HepG2 (cell line): ENCODE data around the gene MXRA7. TPM values are rescaled to one million over a fixed set of nuclear protein-coding genes. Genes with fewer than 3 reads are reported as not detected.

Experiments used
- ATF3 ChIP-seq: sonication (generic); formaldehyde crosslinking; IDR thresholded peaks from 2 replicates; pipeline ENCODE4 v1.4.0; 2020; ENCODE audit warnings: missing genetic modification reagents
- CCDC6 ChIP-seq: sonication (generic); formaldehyde crosslinking; IDR thresholded peaks from 2 replicates; pipeline ENCODE4 v1.8.1; 2022; ENCODE audit warnings: mild to moderate bottlenecking, missing genetic modification reagents, moderate library complexity
- FLYWCH1 ChIP-seq: sonication (generic); formaldehyde crosslinking; IDR thresholded peaks from 2 replicates; pipeline ENCODE4 v1.8.1; 2023; ENCODE audit warnings: mild to moderate bottlenecking, missing genetic modification reagents
- FOXC1 ChIP-seq: sonication (generic); formaldehyde crosslinking; IDR thresholded peaks from 2 replicates; pipeline ENCODE4 v1.8.0; 2022; ENCODE audit warnings: mild to moderate bottlenecking, missing genetic modification reagents, borderline replicate concordance
- GABPB1 ChIP-seq: IDR thresholded peaks from 2 replicates; pipeline ENCODE4 v1.6.1; 2016; ENCODE audit warnings: mild to moderate bottlenecking, missing genetic modification reagents, moderate library complexity, missing compliant biosample characterization
- HDAC1 ChIP-seq: sonication (generic); formaldehyde crosslinking; IDR thresholded peaks from 2 replicates; pipeline ENCODE4 v1.5.1; 2020; ENCODE audit warnings: mild to moderate bottlenecking, missing genetic modification reagents
- HNF4A ChIP-seq: sonication (generic); formaldehyde crosslinking; IDR thresholded peaks from 2 replicates; pipeline ENCODE4 v1.4.0; 2020; ENCODE audit warnings: missing genetic modification reagents
- KDM5B ChIP-seq: sonication (generic); formaldehyde crosslinking; IDR thresholded peaks from 2 replicates; pipeline ENCODE4 v1.4.0; 2020; ENCODE audit warnings: missing genetic modification reagents, mild to moderate bottlenecking, borderline replicate concordance
- KLF15 ChIP-seq: sonication (generic); formaldehyde crosslinking; IDR thresholded peaks from 2 replicates; pipeline ENCODE4 v1.8.1; 2023; ENCODE audit warnings: borderline replicate concordance, mild to moderate bottlenecking, inconsistent platforms, missing genetic modification reagents, mixed read lengths
- KMT2A ChIP-seq: sonication (generic); formaldehyde crosslinking; IDR thresholded peaks from 2 replicates; pipeline ENCODE4 v1.4.0; 2020; ENCODE audit warnings: missing genetic modification reagents
- NFIC ChIP-seq: IDR thresholded peaks from 2 replicates; pipeline ENCODE4 v1.6.1; 2012; ENCODE audit warnings: mild to moderate bottlenecking, low read length, inconsistent platforms
- REL ChIP-seq: sonication (generic); formaldehyde crosslinking; conservative IDR thresholded peaks from 2 replicates; pipeline ENCODE4 v1.8.0; 2022; ENCODE audit warnings: mild to moderate bottlenecking, missing genetic modification reagents, moderate library complexity
- SAP130 ChIP-seq: IDR thresholded peaks from 2 replicates; pipeline ENCODE4 v1.6.1; 2016; ENCODE audit warnings: low read depth
- SIN3A ChIP-seq: IDR thresholded peaks from 2 replicates; pipeline ENCODE4 v1.6.1; 2011; ENCODE audit warnings: low read depth, mild to moderate bottlenecking, control low read depth, low read length, borderline replicate concordance
- SMYD3 ChIP-seq: sonication (generic); formaldehyde crosslinking; IDR thresholded peaks from 2 replicates; pipeline ENCODE4 v1.8.1; 2023; ENCODE audit warnings: mild to moderate bottlenecking, missing genetic modification reagents
- ZBTB14 ChIP-seq: sonication (generic); formaldehyde crosslinking; IDR thresholded peaks from 2 replicates; pipeline ENCODE4 v1.4.0; 2020; ENCODE audit warnings: missing genetic modification reagents
- ZBTB38 ChIP-seq: sonication (generic); formaldehyde crosslinking; IDR thresholded peaks from 2 replicates; pipeline ENCODE4 v1.5.1; 2020; ENCODE audit warnings: mild to moderate bottlenecking, missing genetic modification reagents
- ZBTB46 ChIP-seq: sonication (generic); formaldehyde crosslinking; IDR thresholded peaks from 2 replicates; pipeline ENCODE4 v1.4.0; 2020; ENCODE audit warnings: mild to moderate bottlenecking, missing genetic modification reagents, borderline replicate concordance
- ZNF446 ChIP-seq: sonication (generic); formaldehyde crosslinking; IDR thresholded peaks from 2 replicates; pipeline ENCODE4 v1.5.0; 2020; ENCODE audit warnings: mild to moderate bottlenecking, missing genetic modification reagents
- ZNF451 ChIP-seq: sonication (generic); formaldehyde crosslinking; IDR thresholded peaks from 2 replicates; pipeline ENCODE4 v1.5.0; 2020; ENCODE audit warnings: mild to moderate bottlenecking, missing genetic modification reagents
- ZNF576 ChIP-seq: sonication (generic); formaldehyde crosslinking; IDR thresholded peaks from 2 replicates; pipeline ENCODE4 v1.4.0; 2020; ENCODE audit warnings: mild to moderate bottlenecking, missing genetic modification reagents
- polyA plus RNA-seq, 8 experiments: library from polyadenylated mRNA; depleted of rRNA in 3 of 8; stranded (reverse) in 7 of 8; unstranded in 1 of 8; fragments of >200 nt; fragmentation: Illumina TruSeq in 4 of 8; extraction: Trizol in 4 of 8; gene quantifications; 2 replicates each; pipeline versions ENCODE4 v1.2.1 to v1.2.3, GENCODE V29; 2011 to 2016; ENCODE audit warnings: low read depth in 4 of 8, missing spikeins in 1 of 8, mixed read lengths in 1 of 8; ENCODE audit not compliant: insufficient read depth in 1 of 8
- total RNA-seq, 5 experiments: library from RNA; depleted of rRNA; stranded (reverse); fragments of >200 nt; fragmentation: Illumina TruSeq; extraction: Trizol; gene quantifications; 2 replicates each; pipeline ENCODE4 v1.2.3, GENCODE V29; 2016; ENCODE audit warnings: low read depth in 1 of 5
- TF ChIP-seq, protein P1 (sequence below): sonication (generic); formaldehyde crosslinking; IDR thresholded peaks from 2 replicates; pipeline ENCODE4 v1.9.0; 2021; ENCODE audit warnings: missing genetic modification reagents, mild to moderate bottlenecking, borderline replicate concordance
- TF ChIP-seq, protein P2 (sequence below): sonication (generic); formaldehyde crosslinking; conservative IDR thresholded peaks from 2 replicates; pipeline ENCODE4 v1.8.0; 2022; ENCODE audit warnings: low read depth, missing genetic modification reagents

MXRA7 gene
- total and polyA plus RNA-seq, 2 of the 13 experiments (the other 11 are each of a cell fraction or from before 2014, with no cell fraction given): 44.8 to 112 TPM

DNA sequence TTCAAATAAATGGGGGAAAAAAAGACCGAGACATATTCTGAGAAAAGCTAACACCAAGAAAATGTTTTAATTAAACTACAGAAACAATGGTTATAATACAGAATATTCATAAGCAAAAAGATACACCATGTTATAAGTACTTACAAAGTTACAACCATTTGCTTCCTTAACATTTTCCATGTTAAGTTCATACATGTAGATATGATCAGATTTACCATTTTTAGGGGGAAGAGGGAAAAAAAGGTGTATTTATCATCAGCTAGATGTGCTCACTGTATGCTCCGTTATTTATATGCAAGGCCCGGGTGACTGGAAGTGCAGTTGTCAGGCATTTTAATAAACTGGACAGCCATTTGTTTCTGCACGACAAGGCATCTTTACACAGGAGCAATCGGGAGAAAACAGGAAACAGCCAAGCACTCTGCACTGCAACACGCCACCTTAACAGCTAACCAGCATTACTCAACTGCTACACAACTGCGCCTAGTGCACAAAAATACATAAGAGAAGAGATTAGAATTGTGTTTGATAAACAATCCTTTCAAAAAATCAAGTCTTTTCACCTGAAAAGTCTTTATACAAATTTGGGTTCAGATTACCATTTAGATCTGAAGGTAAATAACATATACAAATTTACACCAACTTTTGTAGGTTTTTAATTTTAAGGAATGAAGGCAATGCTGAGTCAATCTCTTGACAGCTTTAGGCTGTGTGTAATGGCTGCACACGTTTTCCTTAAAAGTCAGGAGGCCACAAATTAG is 23.5 kb upstream of the MXRA7 start (continued):
- no peak for TF ChIP-seq FOXC1 (CRISPR knock-in tag)
- TF ChIP-seq GABPB1: no peak
- TF ChIP-seq KMT2A: peak; percentile 12; the same call in 1 of the 2 replicates
- no peak for TF ChIP-seq ZNF451 (CRISPR knock-in tag)
- TF ChIP-seq CCDC6: peak; percentile 45; the same call in 1 of the 2 replicates
- no peak for TF ChIP-seq KLF15
- peak; percentile 58 for TF ChIP-seq SAP130 (CRISPR knock-in tag)
- no peak for TF ChIP-seq HNF4A (CRISPR knock-in tag)
- 0 out of 2 replicates have a peak, but pooled peaks have one; percentile 29 for TF ChIP-seq NFIC
- TF ChIP-seq ZNF446 (CRISPR knock-in tag): no peak
- TF ChIP-seq KDM5B (CRISPR knock-in tag): no peak
- no peak for TF ChIP-seq ZNF576 (CRISPR knock-in tag)
- TF ChIP-seq ZBTB38 (CRISPR knock-in tag): peak; percentile 63; the same call in 1 of the 2 replicates
- TF ChIP-seq FLYWCH1 (CRISPR knock-in tag): no peak
- no peak for TF ChIP-seq ZBTB14 (CRISPR knock-in tag)
- TF ChIP-seq ATF3 (CRISPR knock-in tag): no peak
- peak; percentile 31; the same call in 1 of the 2 replicates for TF ChIP-seq HDAC1 (CRISPR knock-in tag)
- TF ChIP-seq REL (CRISPR knock-in tag): no peak
- TF ChIP-seq, protein P1, sequence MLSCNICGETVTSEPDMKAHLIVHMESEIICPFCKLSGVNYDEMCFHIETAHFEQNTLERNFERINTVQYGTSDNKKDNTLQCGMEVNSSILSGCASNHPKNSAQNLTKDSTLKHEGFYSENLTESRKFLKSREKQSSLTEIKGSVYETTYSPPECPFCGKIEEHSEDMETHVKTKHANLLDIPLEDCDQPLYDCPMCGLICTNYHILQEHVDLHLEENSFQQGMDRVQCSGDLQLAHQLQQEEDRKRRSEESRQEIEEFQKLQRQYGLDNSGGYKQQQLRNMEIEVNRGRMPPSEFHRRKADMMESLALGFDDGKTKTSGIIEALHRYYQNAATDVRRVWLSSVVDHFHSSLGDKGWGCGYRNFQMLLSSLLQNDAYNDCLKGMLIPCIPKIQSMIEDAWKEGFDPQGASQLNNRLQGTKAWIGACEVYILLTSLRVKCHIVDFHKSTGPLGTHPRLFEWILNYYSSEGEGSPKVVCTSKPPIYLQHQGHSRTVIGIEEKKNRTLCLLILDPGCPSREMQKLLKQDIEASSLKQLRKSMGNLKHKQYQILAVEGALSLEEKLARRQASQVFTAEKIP (CRISPR knock-in tag): no peak
- TF ChIP-seq ZBTB46 (CRISPR knock-in tag): no peak
- TF ChIP-seq SMYD3: no peak
- TF ChIP-seq SIN3A: peak; percentile 68; the same call in 1 of the 2 replicates
- TF ChIP-seq, protein P2, sequence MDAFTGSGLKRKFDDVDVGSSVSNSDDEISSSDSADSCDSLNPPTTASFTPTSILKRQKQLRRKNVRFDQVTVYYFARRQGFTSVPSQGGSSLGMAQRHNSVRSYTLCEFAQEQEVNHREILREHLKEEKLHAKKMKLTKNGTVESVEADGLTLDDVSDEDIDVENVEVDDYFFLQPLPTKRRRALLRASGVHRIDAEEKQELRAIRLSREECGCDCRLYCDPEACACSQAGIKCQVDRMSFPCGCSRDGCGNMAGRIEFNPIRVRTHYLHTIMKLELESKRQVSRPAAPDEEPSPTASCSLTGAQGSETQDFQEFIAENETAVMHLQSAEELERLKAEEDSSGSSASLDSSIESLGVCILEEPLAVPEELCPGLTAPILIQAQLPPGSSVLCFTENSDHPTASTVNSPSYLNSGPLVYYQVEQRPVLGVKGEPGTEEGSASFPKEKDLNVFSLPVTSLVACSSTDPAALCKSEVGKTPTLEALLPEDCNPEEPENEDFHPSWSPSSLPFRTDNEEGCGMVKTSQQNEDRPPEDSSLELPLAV (CRISPR knock-in tag): no peak
